Measurements from ENCODE around the gene FOS.

- no peak for TF ChIP-seq CTCF (IDR thresholded peaks at IDR 0.05)
- TF ChIP-seq POLR2A (IDR thresholded peaks at IDR 0.05) = no peak
Observed at GRCh38 chr14:75231320-75231719, 47.3 kb upstream of the FOS start.
